ENCODE measurements around the gene APBA2.

GRCh38 chr15:28909958-28910500 lies 24.3 kb downstream of the APBA2 start:
- TF ChIP-seq CTCF (IDR thresholded peaks at IDR 0.05): no peak
- no peak for TF ChIP-seq POLR2A (IDR thresholded peaks at IDR 0.05)
